T-helper 2 cell treated with Interferon-gamma antibody and Interleukin-4, amounts not matched to agents 100 ng/mL and 5 ng/mL, for 36 hours (primary cell): ENCODE data around the gene DYNLRB1. TPM values are rescaled to one million over a fixed set of nuclear protein-coding genes. Genes with fewer than 3 reads are reported as not detected.

Experiments
- intact Hi-C: fragments of 100-400 bp; cut with micrococcal nuclease; formaldehyde crosslinking; loops from one replicate; pipeline ENCODE4 v1.15.1; 2023
- total RNA-seq: library from RNA; stranded (reverse); gene quantifications from 2 replicates; pipeline ENCODE4 v1.2.3, GENCODE V29; 2022

DYNLRB1 gene
- total RNA-seq, 1 donor from 2014 or later: 84.1 TPM

DNA sequence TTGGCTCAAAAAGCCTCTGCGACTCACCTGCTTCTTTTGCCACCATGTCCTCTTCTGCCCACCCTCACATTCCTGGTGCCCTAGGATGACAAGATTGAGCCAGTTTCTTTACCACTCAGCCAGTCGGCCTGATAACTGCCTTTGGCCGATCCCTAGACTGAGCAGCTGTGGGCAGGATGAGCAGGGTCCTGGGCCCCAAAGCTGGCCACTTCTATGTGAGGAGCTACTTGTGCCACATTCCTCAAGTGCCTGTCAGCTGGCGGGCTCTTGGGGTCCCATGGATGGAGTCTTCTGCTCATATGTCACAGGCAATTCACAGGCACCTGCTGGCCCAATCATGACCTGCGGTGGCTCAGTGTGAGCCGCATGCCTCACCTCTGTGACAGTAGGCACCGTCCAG lies 16.5 kb downstream of the DYNLRB1 start:
- intact Hi-C loops: no loop called here

DNA sequence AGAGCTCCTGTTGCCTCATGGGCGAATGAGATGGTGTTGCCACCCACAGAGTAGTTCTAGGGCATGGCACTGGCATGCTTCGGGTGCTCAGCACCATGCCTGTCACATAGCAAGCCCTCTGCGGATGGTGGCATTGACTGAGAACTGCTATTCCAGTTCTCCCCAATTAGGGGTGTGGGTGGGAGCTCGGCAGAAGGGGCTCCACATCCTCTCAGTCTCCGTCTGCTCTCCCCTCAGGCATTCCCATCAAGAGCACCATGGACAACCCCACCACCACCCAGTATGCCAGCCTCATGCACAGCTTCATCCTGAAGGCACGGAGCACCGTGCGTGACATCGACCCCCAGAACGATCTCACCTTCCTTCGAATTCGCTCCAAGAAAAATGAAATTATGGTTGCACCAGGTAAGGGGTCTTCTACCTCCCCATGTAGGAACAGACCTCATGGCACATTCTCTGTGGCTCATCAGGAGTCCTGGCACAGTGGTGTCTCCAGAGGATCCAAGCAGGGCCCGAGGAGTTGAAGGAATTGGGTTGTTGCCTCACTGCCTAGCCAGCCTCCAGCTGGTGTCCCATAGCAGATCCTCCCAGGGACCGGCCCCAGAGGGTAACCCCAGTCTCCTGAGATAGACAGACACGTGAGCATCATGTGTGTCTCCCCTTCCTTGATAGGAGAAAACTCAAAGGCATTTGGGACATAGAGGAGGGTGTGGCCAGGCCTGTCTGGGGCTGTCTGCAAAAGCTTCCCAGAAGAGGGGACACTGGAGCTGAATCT lies 18.4 kb downstream of the DYNLRB1 start:
- intact Hi-C loops: loop anchor here (5.0 kb wide), 1 partner anchor 233 kb away; no protein-coding TSS in a partner anchor

DNA sequence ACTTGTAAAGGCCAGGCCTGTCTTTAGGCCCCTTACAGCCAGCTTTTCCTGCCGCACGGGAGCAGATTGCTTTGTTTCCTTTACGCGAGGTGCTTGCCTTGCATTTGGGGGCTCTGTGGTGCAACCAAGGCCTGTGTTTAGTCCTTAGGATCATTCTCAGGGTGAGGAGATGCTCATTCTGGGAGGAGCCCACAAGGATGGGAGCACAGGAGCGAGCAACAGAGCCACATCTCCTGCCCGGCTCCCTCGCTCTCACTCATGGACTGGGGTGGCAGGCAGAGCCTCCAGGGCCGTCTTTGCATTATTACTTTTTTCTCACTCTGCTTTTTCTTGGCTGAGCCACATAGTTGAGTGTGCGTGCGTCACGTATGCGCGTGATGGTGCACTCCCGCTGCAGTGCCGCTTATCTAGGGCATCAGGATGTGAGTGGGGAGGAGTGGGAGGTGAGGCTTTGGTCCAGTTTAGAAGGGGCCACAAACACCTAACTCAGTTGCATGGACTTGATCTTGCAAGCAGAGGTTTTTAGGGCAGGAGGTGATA lies 19.1 kb downstream of the DYNLRB1 start:
- intact Hi-C loops: loop anchor here (5.0 kb wide), 1 partner anchor 232 kb away; no protein-coding TSS in a partner anchor

DNA sequence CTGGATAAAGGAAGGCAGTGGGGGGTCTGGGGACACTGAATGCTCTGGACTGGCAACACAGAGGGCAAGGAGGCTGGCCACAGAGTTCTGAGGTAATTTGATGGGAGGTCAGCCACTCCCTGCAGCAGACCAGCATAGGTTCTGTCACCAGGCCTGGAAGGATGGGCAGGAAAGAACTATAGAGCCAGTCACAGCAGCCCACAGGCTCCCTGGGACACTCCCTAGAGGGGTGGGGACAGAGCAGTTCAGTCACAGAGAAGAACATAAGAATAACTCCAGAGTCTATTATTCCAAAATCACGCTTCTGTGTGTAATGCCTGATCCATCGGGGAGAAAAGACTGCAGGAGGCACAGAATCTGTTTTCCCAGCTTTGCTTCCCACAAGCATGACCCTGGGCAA lies 19.6 kb downstream of the DYNLRB1 start:
- intact Hi-C loops: loop anchor here (5.0 kb wide), 1 partner anchor 231 kb away; no protein-coding TSS in a partner anchor

DNA sequence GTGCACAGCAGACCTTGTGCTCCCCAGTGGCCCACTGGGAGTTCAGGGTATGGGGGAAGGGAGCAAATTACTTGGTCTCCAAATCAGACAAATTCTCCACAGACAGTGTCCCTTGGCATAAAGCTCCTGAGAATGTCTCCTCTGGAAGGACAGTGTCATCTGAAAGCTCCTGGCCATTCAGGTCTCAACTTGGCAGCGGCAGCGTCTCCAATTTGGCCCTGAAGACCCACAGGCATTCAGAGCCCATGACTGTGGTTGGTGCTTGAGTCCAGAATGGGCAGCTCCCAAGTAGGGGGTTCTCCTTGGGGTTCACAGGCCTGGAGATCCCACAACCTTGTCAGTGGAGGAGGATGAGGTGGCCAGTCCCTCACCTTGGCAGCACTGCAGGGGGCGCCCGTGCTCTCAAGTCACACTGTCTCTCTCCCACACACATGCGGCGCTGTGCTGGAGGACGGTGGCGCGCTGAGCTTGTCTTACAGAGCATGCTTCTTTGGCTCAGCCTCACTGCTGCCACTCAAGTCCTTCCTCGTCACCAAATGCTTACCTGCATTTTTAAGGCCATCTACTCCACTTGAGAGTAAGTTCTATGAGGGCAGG lies 20.7 kb downstream of the DYNLRB1 start:
- intact Hi-C loops: loop anchor here (5.0 kb wide), 1 partner anchor 230 kb away; no protein-coding TSS in a partner anchor

DNA sequence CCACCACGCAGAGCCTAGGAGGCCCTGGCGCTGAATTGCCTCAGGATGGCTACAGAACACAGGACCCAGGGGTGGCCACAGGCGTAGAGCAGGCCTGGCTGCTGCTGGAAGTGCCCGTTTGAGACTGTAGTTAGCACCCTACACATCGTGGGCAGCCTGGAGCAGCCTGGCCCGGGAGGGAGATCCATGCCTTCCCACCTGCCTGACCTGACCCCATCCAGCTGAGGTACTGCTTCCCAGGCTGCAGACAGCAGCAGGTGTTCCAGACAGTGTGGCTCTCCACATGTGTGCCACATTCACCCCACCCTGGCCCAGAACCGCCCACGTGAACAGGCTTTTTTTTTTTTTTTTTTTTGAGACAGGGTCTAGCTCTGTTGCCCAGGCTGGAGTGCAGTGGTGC lies 21.4 kb downstream of the DYNLRB1 start:
- intact Hi-C loops: loop anchor here (2.0 to 5.0 kb wide), 2 partner anchors 171 to 230 kb away; no protein-coding TSS in a partner anchor

DNA sequence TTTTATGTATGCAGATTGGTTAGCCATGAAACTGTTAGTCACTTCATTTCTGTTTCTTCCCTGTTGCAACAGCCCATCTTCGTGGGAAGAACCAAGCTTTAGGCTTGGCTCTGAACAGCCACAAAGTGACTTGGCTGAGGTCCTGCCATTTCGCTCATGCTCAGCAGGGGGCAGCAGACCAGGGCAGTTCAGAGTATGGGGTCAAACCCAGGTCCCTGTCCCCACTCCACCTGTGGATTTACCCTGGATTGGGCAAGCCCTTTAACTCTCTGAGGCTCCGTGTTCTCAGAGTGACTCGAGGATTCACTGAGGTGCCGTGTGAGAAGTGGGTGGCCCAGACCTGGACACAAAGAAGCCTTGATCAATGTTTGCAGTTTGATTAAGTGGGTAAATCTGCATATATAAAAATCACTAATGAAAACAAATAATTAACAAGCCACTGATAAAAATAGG lies 22.5 kb downstream of the DYNLRB1 start:
- intact Hi-C loops: loop anchor here (2.0 to 5.0 kb wide), 2 partner anchors 170 to 229 kb away; no protein-coding TSS in a partner anchor

DNA sequence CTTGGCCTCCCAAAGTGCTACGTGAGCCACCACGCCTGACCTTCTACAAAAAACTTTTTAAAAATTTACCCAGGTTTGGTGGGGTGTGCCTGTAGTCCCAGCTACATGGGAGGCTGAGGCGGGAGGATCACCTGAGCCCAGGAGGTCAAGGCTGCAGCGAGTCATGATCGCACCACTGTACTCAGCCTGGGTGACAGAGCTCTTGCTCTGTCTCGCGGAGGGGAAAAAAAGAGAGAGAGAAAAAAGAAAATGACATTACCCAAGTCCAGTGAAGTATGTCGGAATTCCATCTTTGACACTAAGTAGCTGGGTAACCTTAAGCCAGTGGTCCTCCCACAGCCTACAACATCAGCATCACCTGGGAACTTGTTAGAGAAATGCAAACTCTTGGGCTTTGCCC lies 23.5 kb downstream of the DYNLRB1 start:
- intact Hi-C loops: loop anchor here (2.0 to 5.0 kb wide), 2 partner anchors 169 to 228 kb away; no protein-coding TSS in a partner anchor

DNA sequence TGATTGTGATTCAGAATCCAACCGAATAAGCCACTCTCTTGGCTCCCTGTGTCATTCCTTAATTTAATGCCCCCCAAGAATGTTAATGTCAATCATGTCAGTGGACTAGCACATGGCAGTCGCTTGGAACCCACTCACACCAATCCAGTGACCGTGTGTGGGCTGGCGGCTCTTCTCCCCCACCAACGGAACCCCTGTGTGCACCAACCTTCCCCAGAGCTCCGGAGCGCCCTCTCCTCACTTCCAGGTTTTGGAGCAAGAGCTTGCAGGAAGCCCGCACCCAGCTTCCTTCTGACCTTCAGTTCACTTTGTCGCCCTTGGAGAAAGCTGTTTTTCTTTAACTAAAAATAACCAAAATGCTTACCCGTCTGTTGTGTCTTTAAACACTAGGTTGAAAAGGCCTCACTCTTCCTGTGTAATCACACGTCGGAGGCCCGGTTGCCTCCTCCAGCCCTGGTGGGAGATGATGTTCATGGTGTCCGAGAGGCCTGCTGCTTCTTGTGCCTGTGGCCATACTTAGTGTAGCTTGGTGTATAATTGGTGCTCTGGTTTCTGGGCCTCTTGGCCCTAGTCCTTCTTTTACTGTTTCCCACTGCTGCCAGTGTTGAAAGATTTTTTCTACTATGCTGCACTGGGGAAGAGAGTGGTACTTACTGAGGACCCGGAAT lies 24.5 kb downstream of the DYNLRB1 start:
- intact Hi-C loops: no loop called here

DNA sequence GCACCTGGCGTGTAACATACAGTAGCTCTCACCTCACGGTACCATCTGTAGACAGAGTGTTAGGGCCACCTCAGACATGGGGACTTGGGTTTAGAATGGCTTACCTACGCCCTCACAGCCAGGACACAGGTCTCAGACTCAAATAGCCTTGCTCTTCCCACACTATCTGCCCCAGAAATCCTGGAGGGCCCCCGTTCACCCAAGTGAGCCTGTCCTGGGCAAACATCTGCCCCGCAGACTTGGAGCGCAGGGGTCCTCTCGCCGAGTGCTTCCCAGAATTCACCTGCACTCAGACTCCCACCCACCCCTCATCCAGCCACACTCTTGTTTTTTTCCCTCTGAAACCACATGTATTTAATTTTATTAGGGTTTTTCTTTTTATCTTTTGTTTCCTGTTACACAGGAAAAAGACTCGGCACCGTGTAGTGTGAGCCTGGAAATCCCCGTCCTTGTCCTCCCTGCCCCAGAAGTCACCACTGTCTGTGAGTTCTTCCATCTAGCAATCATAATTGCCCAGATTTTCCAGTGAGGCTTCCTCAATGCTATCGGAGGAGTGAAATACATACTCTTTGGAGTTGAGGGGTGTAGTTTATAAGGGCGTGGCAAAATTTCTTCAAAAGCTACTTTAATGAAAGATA lies 25.2 kb downstream of the DYNLRB1 start:
- intact Hi-C loops: no loop called here

DNA sequence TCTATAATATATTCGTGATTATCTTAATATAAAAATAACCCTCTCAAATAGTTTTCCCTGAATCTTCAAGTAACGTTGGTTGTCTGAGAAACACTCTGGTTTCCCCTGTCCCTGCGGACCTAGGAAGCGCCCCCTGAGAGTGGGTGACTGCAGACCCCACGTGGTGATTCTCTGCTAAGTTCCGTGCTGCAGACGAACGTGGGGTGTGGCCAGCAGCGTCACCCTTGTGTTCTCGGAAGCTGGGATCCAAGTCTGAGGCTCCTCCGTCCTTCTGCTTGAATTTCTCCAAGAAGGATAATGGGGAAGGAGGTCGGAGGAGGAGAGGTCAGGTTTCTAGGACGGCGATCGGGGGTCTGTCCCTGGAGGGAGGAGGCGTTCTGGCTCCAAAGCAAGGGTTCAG lies 25.7 kb downstream of the DYNLRB1 start:
- intact Hi-C loops: no loop called here

DNA sequence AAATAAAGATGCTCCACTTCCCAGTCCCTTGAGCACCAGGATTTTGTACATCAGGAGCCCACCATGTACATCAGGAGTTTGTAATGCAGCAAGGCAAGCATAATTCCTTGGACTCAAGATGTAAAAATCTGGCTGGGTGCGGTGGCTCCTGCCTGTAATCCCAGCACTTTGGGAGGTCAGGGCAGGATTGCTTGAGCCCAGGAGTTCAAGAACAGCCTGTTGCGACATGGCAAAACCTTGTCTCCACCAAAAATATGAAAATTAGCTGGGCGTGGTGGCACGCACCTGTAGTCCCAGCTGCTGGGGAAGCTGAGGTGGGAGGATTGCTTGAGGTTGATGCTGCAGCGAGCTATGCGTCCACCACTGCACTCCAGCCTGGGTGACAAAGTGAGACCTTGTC lies 26.2 kb downstream of the DYNLRB1 start:
- intact Hi-C loops: no loop called here

DNA sequence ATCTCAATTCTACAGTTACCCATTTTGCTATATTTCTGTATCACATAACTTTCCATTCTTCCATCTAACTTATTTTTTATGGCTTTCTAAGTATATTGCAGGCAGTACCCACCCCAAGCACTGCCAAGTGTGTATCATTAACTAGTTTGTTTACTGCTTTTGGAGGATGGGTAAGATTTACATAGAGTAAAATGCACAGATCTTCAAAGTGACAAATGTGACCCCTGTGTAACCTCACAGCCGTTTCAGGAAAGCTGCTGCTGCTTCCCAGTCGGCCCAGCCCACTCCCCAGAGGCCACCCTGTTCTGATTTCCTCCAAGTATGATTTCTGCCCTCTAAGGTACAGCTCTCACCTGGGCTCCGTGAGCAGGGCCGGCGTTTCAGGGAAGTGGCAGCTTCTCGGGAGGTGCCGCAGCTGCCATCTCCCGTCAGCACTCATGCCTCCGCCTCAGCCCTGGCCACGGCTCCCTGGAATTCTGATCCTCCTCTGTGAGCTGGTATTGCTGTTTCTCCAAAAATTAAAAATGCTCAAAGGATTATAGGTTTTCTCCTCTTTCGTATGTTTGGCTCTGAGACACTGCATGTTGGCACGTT lies 27.3 kb downstream of the DYNLRB1 start:
- intact Hi-C loops: no loop called here

DNA sequence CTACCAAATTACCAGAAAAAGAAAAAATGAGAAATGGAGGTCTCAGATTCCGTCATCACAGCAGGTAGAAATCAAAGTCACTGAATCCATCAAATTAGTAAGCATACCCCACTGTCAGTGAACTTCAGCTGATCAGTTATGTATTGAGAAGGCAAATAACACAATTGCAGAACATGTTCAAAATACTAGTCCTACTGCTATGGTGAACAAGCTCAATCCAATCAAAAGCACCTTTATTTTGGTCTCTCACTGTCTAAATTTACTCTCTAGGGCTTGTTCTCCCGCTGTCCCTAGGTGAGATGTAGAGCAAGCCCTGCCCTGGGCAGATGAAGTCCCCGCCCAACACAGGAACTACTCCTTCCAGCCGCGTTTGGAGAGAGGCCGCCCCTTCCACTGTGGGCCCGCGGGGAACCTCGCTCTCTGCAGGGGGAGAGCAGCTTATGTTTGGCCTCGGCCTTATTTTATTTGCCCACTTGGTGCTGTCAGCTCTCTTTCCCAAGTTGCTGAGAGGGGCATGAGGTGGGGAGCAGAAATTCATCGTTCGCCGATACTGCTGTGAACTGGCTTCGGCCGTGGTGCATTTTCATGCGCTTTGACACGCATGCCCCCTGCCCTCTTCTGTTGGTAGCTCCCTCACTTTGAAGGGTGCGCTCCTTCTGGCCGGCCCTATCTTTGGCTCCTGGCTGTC lies 28.0 kb downstream of the DYNLRB1 start:
- intact Hi-C loops: no loop called here

DNA sequence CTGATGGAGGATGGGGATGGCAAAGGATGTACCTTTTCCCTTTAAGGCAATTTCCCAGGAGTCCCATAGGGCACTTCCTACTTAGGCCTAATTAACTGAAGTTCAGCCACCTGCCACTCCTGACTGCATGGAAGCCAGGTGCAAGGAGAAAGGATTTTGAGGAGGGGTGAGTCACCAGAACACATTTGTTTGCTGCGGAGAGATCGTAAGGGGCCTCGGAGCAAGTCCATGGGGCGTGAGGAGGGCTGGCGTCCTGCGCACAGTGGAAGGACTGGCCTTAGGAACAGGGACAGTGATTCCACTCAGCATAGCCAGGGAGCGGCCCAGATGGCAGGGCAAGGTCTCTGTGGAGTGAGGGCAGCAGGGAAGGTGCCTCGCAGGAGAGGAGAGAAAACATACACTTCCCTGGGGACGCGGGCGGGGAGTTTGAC lies 30.5 kb downstream of the DYNLRB1 start:
- intact Hi-C loops: no loop called here

DNA sequence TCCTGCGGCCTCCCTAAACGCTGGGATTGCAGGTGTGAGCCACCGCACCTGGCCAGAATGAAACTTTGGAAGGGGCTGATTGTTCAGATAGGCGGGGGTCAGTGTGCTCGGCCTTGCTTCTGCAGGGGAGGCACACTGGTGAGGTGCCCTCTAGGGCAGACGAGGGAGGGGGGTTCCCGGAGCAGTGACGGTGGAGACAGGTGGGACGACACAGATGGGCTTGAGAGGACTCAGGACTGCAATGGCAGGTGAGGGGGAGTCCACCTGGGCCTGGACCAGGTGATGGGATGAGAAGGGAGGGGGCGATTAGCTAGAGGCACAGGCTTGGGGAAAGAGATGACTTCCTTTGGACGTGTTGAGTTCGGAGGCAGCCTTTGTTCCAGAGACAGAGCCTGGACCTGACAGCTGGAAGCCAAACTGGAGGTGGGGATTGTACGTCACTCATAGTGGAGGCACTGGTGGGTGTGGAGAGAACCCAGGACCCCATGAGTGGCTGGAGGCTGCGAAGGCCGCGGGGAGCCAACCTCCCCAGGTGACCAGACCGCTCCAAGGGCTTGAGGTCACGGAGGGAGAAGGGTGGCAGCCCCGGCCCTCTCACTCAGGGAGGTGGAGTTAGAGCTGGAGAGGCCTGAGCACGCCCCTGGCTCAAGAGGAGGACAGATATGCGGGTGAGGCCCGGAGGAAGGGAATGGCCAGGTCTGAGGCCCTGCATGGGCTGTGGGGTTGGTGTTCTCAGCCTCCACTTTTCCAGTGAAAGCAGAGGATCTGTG lies 31.8 kb downstream of the DYNLRB1 start:
- intact Hi-C loops: no loop called here

DNA sequence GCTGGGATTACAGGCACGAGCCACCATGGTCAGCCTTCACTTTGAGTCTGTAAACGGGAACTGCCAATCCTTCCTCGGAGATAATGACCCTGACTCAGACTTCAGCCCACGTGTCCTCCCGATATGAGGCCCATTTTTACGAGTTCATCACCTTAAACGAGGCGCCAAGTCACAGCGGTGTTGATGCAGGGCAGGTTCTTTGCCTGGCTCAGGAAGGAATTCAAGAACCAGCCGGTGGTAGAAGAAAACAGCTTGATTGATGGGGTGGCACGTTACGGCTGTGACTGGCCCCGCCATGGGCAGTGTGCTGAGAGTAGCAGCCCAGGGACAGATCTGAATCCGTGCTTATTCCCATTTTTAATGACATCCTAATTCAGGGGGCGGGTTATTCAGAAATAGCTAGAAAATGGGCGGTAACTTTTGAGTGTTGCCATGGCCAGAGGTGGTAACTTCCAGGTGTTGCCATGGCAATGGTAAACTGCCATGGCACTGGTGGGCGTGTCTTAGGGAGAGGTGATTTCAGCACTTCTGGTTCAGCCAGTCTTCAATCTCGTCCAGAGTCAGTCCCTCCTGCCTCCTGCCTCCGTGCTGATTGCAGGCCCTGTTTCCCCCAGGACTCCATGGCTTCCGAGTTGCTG lies 33.2 kb downstream of the DYNLRB1 start:
- intact Hi-C loops: no loop called here

DNA sequence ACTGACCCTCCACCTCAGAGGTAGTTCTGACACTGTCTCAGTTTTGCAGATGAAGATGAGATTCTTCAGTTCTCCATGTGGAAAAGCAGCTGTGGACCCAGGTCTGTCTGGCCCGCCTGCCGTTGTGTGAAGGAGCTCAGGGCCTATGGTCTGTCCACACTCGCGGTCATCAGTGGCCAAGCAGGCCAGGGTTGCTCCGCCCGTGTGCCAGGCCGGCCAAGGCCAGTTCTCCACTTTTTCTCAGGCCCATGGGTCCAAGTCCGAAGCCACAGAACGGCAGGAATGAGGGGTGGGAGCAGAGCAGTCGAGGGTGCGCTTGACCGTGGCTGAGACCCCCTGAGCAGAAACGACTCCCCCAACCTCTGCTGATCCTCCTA lies 33.7 kb downstream of the DYNLRB1 start:
- intact Hi-C loops: no loop called here

DNA sequence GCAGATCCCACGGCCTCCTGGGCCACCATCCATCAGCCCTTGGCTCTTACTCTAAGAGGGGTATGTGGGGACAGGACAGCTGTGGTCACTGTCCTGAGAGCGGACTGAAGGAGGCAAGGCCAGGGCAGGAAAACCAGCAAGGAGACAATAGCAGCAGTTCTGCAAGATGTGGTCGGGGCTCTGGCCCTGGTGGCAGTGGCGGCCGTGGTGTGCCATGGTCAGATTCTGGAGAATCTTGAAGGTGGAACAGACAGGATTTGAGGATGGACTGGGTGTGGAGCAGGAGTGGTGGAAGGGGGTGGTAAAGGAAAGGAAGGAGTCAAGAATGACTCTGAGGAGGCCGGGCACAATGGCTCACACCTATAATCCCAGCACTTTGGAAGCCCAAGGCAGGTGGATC lies 36.3 kb downstream of the DYNLRB1 start:
- intact Hi-C loops: no loop called here
